HG03108 (cell line): ENCODE results near the gene ADAM19.

ENCODE experiments used
- ATAC-seq: cut with Tn5 transposase; IDR thresholded peaks from one replicate; pipeline ENCODE4 v1.9.1; 2021; ENCODE audit warnings: moderate library complexity; ENCODE audit not compliant: unreplicated experiment

ADAM19 gene

GRCh38 chr5:157543825-157544622 is 31.6 kb downstream of the ADAM19 start:
- no peak for ATAC-seq

DNA sequence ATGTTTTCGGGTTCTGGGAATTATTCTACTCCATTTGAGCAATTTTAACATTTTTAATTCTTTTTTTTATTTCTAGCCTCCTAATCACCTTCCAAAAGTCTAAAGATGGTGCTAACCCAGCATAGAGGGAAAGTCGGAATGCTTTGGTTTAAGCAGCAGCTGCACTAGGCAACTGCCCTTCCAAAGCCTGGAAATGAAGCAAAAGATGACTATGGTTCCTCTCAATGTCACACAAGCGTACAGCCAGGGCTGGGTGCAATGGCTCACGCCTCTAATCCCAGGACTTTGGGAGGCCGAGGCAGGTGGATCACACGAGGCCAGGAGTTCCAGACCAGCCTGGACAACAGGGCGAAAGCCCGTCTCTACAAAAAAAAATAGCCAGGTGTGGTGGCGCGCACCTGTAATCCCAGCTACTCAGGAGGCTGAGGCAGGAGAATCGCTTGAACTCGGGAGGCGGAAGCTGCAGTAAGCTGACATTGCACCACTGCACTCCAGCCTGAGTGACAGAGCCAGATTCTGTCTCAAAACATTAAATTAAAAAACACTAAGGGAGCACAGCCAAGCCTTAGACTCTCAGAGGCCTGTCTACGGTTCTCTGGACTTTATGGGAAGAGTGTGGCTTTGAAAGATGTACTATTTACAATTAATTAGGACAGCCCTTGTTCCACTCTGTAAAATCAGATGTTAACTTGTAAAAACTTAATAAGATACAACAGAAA is 33.1 kb downstream of the ADAM19 start:
- ATAC-seq = no peak

- ATAC-seq = no peak
Measured at GRCh38 chr5:157541447-157542118, 34.0 kb downstream of the ADAM19 start.

DNA sequence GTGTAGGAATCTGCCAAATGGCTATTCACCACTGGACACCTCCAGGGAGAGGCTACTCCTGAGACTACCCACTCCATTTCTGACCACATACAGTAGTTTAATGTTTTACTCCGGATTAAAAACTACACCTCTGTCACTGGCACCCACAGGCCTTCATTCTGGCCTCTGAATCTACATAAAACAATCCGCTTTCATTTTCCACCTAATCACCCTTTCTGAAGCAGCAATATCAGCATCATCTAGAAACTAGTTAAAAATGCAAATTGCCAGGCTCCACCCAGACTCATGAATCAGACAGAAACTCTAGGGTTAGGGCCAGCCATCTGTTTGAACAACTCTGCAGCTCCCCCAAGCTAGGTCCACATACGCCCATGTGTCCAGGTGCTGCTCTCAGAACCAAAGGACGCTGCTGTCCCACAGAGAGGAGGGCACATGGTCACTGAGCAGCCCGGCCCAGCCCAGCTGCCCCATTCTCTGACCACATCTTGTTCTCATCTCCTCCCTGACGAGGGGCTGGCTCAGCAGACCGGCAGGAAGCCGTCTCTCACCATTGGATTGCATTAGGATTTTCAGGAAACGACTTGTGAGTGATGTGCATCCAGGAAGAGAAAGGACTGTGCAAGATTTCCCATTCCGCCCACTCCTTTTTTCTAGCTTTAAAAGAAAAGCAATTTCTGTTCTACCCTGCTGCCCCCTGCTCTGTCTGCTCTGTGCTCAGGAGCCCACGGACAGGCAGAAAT is 34.7 kb downstream of the ADAM19 start:
- peak; percentile 94 for ATAC-seq

- ATAC-seq = no peak
Measured at GRCh38 chr5:157540124-157540523, 35.5 kb downstream of the ADAM19 start.

- no peak for ATAC-seq
Measured at GRCh38 chr5:157539503-157540022, 36.0 kb downstream of the ADAM19 start.

GRCh38 chr5:157538311-157538710 is 37.3 kb downstream of the ADAM19 start:
- ATAC-seq = no peak

DNA sequence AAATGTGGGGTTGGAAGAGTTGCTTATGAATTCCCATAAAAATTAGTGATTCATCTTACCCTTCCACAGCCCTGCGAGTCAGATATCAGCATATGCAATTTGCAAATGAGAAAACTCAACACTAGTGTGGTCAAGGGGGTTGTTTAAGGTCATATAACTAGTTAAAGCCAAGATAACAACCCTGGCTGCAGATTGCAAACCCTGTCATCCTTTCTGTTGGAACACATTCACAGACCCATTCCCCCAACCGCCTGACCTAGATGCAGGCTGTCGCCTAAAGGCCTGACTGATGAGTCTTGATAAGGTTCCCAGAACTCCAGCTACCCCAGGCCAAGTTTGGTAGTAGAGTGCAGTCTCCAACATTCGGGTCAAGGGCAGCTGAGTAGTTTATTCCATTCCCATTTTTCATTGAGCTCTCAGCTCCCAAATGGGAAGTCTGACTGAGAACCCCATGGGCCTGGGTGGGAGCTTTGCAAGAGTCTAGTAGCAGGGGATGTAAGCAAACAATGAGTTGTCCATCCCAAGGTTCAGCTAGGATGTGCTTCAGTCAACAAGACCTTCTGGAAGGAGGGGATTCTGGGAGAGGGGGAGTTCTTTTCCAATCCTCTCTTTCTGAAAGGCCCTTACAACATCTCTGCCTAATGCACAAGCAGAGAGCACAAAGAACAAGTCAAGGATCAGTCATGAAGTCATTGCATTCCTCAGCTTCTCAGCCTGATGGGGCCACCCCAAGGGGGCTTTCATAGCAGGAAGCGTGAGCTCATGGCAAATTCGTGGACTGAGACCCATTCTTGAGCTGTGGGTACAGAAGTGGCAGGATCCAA is 40.3 kb downstream of the ADAM19 start:
- ATAC-seq = no peak

DNA sequence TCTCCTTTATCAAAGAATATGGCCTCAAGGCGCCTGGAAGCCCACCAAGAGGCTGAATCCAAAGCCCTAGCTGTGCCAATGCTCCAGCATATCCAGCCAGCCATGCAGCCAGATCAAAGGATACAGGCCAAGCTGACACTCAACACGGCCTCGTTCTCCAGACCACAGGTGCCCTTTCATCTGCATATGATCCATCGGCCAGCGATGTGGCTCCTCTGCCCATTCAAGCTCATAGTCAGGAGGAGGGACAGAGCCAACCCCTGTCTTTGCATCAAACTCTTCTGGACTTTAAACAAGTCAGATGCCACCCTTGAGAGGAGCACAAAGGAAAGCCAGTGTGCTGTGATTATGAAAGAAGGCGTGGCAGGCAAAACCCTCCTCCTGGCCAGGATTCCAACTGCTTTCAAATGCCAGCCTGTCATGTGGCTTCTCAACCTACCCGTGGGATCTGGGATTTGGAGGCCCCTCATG is 42.5 kb downstream of the ADAM19 start:
- ATAC-seq = no peak

- ATAC-seq = no peak
Measured at GRCh38 chr5:157532022-157532421, 43.6 kb downstream of the ADAM19 start.

- ATAC-seq = no peak
Measured at GRCh38 chr5:157530226-157530972, 45.2 kb downstream of the ADAM19 start.

- no peak for ATAC-seq
Measured at GRCh38 chr5:157529002-157529401, 46.6 kb downstream of the ADAM19 start.

GRCh38 chr5:157528036-157528632 is 47.4 kb downstream of the ADAM19 start:
- ATAC-seq = no peak

DNA sequence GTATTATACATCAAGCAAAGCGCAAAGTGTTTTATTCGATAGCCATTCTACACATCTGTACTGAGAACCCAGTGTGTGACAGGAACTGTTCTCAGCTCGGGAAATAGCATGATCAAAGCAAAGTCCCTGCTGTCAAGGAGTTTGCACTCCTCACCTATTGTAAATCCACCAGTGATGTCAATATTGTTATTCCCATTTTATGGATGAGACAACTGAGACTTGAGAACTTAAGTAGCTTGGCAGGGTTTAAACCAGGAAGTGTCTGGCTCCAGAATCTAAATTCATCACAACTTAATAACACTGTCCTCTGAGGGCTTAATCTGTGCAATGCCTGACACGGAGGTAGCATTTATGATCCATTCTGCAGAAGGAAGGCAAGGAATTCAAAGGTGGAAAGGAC is 50.7 kb downstream of the ADAM19 start:
- no peak for ATAC-seq

GRCh38 chr5:157523976-157524375 is 51.6 kb downstream of the ADAM19 start:
- no peak for ATAC-seq

GRCh38 chr5:157521704-157522029 is 53.9 kb downstream of the ADAM19 start:
- no peak for ATAC-seq

DNA sequence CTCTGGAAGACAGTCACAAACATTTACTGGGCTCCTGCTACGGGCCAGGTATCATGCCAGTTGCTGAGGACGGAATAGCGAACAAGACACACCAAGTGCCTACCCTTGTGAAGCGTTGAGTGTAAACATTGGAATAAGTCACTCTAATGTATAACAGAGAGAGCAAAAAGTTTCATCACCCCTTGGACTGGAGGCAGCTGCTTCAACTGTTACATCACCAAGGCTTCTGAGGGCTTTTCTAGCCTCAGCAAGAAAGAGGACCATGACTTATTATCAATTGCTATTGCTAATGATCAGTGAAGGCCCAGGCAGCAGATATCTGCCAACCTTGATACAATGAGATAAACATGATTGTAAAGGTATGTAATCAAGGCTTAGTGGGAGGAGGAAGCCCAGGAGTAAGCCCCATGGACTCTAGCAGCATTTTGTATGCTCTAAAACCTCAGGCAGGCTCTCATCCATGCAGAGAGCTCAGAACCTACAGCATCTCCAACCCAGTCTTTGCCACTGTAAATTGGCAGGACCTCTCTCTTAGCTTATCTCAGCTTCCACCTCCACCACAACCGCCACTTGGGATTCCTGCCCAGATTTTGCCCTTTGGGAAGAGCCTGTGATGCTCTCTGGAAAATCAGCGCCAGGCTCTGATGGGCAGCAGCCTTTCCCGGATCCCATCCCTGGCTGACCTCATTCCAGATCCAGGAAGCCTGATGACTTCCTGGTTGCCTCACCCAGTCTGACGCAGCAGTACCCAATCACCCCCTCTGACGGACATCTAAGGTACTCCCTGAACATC is 54.5 kb downstream of the ADAM19 start:
- no peak for ATAC-seq

DNA sequence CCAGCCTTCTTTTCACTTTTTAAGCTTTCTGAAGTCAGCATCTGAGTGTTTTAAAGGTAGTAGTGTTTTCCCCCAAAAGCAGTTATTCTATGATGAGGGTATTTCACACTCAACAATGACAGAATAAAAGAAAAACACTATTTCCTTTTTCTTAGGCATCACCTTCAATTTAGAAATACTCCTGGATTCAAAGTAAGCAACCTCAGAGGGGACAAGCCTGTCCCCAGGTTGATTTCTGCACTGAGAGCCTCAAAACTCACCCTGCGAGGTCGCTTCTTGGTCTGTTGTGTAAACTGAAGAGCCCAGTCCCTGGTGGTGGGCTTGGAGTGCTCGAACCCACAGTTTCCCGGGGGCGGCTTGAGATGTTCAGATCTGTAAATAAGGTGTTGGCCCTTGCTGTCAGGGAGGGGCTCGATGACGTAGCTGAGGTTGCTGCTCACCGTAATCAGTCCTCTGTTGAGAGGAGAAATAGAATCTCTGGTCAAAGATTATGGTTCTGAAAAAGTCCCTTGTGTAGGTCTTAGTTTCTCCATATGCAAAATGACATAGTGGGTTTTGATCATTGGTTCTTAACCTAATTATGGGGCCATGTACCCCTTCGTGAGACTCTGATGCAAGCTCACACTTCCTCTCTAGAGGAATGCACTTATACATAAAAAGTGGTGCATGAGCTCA is 55.9 kb downstream of the ADAM19 start:
- ATAC-seq = peak; percentile 58
